ENCODE measurements around the gene SYTL5. TPM values are rescaled to one million over a fixed set of nuclear protein-coding genes. Genes with fewer than 3 reads are reported as not detected.

SYTL5 gene
- total RNA-seq, 1 donor from 2014 or later, result not detected

DNA sequence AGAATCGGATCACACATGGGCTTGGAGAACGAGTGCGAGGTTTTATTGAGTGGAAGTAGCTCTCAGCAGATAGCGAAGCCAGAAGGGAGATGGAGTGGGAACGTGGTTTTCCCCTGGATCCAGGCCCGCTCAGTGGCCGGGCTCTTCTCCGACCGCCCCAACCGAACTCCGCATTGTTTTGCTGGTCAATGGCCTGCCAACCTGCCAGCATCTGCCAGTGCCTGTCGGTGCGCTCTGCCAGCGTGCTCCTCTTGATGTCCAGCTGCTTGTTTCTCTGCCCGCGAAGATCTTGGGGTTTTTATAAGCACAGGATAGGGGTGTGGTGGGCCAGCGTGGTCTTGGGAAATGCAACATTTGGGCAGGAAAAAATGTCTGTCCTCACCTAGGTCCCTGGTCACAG is 5.6 kb upstream of the SYTL5 start:
- no peaks in the 10 kb centered on the region for H3K4me1 Mint-ChIP-seq (ENCODE audit: low read depth, unreplicated experiment)
- peaks cover 1% of the 10 kb centered on the region for H3K9me3 Mint-ChIP-seq (ENCODE audit: unreplicated experiment)
- TF ChIP-seq CTCF (IDR thresholded peaks at IDR 0.05; ENCODE audit: partially characterized antibody, unreplicated experiment), result no peak
- H3K27me3 Mint-ChIP-seq (ENCODE audit: unreplicated experiment), result no peaks in the 10 kb centered on the region
- no peak overlapping the region for H3K4me3 Mint-ChIP-seq (ENCODE audit: unreplicated experiment)
- H3K36me3 Mint-ChIP-seq (ENCODE audit: unreplicated experiment), result no peaks in the 10 kb centered on the region
- no peak for DNase-seq
- no peak overlapping the region for H3K27ac Mint-ChIP-seq (ENCODE audit: unreplicated experiment)

DNA sequence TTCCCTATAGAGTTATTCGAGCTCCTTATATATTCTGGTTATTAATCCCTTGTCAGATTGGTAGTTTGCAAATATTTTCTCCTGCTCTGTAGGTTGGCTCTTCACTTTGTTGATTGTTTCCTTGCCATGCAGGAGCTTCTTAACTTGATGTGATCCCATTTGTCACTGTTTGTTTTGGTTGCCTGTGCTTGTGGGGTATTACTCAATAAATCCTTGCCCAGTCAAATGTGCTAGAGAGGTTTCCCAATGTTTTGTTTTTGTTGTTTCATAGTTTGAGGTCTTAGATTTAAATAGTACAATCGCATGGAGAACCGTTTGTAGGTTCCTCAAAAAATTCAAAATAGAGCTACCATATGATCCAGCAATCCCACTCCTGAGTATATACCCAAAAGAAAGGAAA is 2.3 kb upstream of the SYTL5 start:
- Mint-ChIP-seq H3K27ac (ENCODE audit: unreplicated experiment) (no peak overlapping the region), H3K27me3 (ENCODE audit: unreplicated experiment) (no peaks in the 10 kb centered on the region)

DNA sequence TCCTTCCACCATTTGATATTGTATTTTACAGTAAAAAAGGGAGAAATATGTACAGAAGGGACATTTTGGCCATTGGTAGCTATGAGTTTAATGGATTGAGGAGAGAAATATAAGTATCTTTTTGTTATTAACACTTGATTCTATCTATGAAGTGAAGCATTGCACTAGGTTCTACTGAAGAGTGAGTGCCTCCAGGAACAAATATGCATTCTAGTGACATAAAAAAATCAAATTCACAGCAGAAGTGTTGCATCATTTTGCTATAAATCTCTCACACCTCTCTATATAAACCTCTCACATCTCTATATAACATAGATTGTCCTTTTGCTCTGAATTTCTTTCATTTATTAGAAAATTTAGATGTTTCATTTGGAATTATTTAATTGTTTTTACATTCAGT is 425 bp downstream of the SYTL5 start:
- no peak for DNase-seq
- H3K27ac Mint-ChIP-seq (ENCODE audit: unreplicated experiment), result no peak overlapping the region
- H3K4me1 Mint-ChIP-seq (ENCODE audit: low read depth, unreplicated experiment), result no peaks in the 10 kb centered on the region
- no peak overlapping the region for H3K4me3 Mint-ChIP-seq (ENCODE audit: unreplicated experiment)
- no peak for TF ChIP-seq CTCF (IDR thresholded peaks at IDR 0.05; ENCODE audit: partially characterized antibody, unreplicated experiment)
- H3K27me3 Mint-ChIP-seq (ENCODE audit: unreplicated experiment), result no peaks in the 10 kb centered on the region
- peaks cover 1% of the 10 kb centered on the region for H3K9me3 Mint-ChIP-seq (ENCODE audit: unreplicated experiment)
- no peaks in the 10 kb centered on the region for H3K36me3 Mint-ChIP-seq (ENCODE audit: unreplicated experiment)

More for the DNA sequence above, 2.3 kb upstream of the SYTL5 start:
- DNase-seq, result no peak
- no peaks in the 10 kb centered on the region for H3K36me3 Mint-ChIP-seq (ENCODE audit: unreplicated experiment)
- no peaks in the 10 kb centered on the region for H3K4me1 Mint-ChIP-seq (ENCODE audit: low read depth, unreplicated experiment)
- TF ChIP-seq CTCF (IDR thresholded peaks at IDR 0.05; ENCODE audit: partially characterized antibody, unreplicated experiment), result no peak
- peaks cover 1% of the 10 kb centered on the region for H3K9me3 Mint-ChIP-seq (ENCODE audit: unreplicated experiment)
- no peak overlapping the region for H3K4me3 Mint-ChIP-seq (ENCODE audit: unreplicated experiment)

- H3K4me3 Mint-ChIP-seq (ENCODE audit: unreplicated experiment), result no peak overlapping the region
- no peak for TF ChIP-seq CTCF (IDR thresholded peaks at IDR 0.05; ENCODE audit: partially characterized antibody, unreplicated experiment)
Measured at GRCh38 chrX:38008658-38009057, 2.3 kb downstream of the SYTL5 start.

GRCh38 chrX:38009641-38010040 is 3.3 kb downstream of the SYTL5 start:
- Mint-ChIP-seq H3K9me3 (ENCODE audit: unreplicated experiment) (no peaks in the 10 kb centered on the region), H3K27me3 (ENCODE audit: unreplicated experiment) (no peaks in the 10 kb centered on the region), H3K36me3 (ENCODE audit: unreplicated experiment) (no peaks in the 10 kb centered on the region), H3K4me3 (ENCODE audit: unreplicated experiment) (no peak overlapping the region), H3K4me1 (ENCODE audit: low read depth, unreplicated experiment) (no peaks in the 10 kb centered on the region), H3K27ac (ENCODE audit: unreplicated experiment) (no peak overlapping the region)
- no peak for DNase-seq
- TF ChIP-seq CTCF (IDR thresholded peaks at IDR 0.05; ENCODE audit: partially characterized antibody, unreplicated experiment), result no peak

More at GRCh38 chrX:38008658-38009057, 2.3 kb downstream of the SYTL5 start:
- Mint-ChIP-seq H3K27me3 (ENCODE audit: unreplicated experiment) (no peaks in the 10 kb centered on the region), H3K27ac (ENCODE audit: unreplicated experiment) (no peak overlapping the region), H3K4me1 (ENCODE audit: low read depth, unreplicated experiment) (no peaks in the 10 kb centered on the region), H3K9me3 (ENCODE audit: unreplicated experiment) (peaks cover 1% of the 10 kb centered on the region), H3K36me3 (ENCODE audit: unreplicated experiment) (no peaks in the 10 kb centered on the region)
- DNase-seq, result no peak

Data from glutamatergic neuron (in vitro differentiated cells).